Endodermal cell (in vitro differentiated cells): ENCODE results near the gene KCNJ9. TPM values are rescaled to one million over a fixed set of nuclear protein-coding genes. Genes with fewer than 3 reads are reported as not detected.
A peak's percentile ranks its signal among the peaks of the same experiment; 100 is the strongest.

ENCODE experiments used
- DNase-seq: peaks from one replicate; pipeline ENCODE4 v3.0.0-alpha.2; 2017
- H3K27ac ChIP-seq: 2 replicates; pipeline ENCODE4 v1.5.1; 2013; ENCODE audit warnings: mild to moderate bottlenecking, low read depth, low read length, moderate library complexity
- H3K27me3 ChIP-seq: 2 replicates; pipeline ENCODE4 v1.6.1; 2013; ENCODE audit warnings: mild to moderate bottlenecking, low read length, moderate library complexity; ENCODE audit not compliant: insufficient read depth, control insufficient read depth, poor library complexity, severe bottlenecking
- H3K36me3 ChIP-seq: 2 replicates; pipeline ENCODE4 v1.7.0; 2013; ENCODE audit warnings: mild to moderate bottlenecking, low read length, moderate library complexity; ENCODE audit not compliant: control insufficient read depth, insufficient read depth
- H3K4me1 ChIP-seq: one replicate; pipeline ENCODE4 v1.7.0; 2013; ENCODE audit warnings: low read length; ENCODE audit not compliant: control insufficient read depth, insufficient read depth
- H3K4me3 ChIP-seq: 2 replicates; pipeline ENCODE4 v1.5.1; 2013; ENCODE audit warnings: mild to moderate bottlenecking, low read length, moderate library complexity
- H3K9ac ChIP-seq: 2 replicates; pipeline ENCODE4 v1.6.1; 2013; ENCODE audit warnings: mild to moderate bottlenecking, low read length, moderate library complexity; ENCODE audit not compliant: poor library complexity, severe bottlenecking; ENCODE audit errors: extremely low read depth
- H3K9me3 ChIP-seq: 2 replicates; pipeline ENCODE4 v1.6.1; 2013; ENCODE audit warnings: mild to moderate bottlenecking, low read length, moderate library complexity; ENCODE audit not compliant: control insufficient read depth
- H3K27ac Mint-ChIP-seq: 2 replicates; pipeline ENCODE4 v1.8.0; 2020; ENCODE audit warnings: mixed read lengths
- H3K27me3 Mint-ChIP-seq: 2 replicates; pipeline ENCODE4 v1.8.0; 2021; ENCODE audit warnings: mild to moderate bottlenecking, mixed read lengths; ENCODE audit not compliant: insufficient read depth
- H3K36me3 Mint-ChIP-seq: 2 replicates; pipeline ENCODE4 v1.8.0; 2020; ENCODE audit warnings: low read depth, mixed read lengths
- H3K4me1 Mint-ChIP-seq: 2 replicates; pipeline ENCODE4 v1.8.0; 2020; ENCODE audit warnings: mixed read lengths
- H3K4me3 Mint-ChIP-seq: 2 replicates; pipeline ENCODE4 v1.8.0; 2020; ENCODE audit warnings: mild to moderate bottlenecking, moderate library complexity, mixed read lengths
- H3K9me3 Mint-ChIP-seq: 2 replicates; pipeline ENCODE4 v1.8.0; 2020; ENCODE audit warnings: mild to moderate bottlenecking, mixed read lengths
- CTCF ChIP-seq: fragments of 200-600 bp; sonication (generic); conservative IDR thresholded peaks from 2 replicates; pipeline ENCODE4 v1.5.0; 2021; ENCODE audit warnings: antibody characterized with exemption, mild to moderate bottlenecking
- WGBS, 2 experiments: methylation state at CpG; one replicate each; pipeline versions ENCODE4 v1.1.5 to v1.1.7; 2013; ENCODE audit warnings: missing lambda C conversion rate in 2 of 2, mixed read lengths in 1 of 2; ENCODE audit not compliant: insufficient coverage in 1 of 2, insufficient read length in 1 of 2; 5-methylcytosine and 5-hydroxymethylcytosine counted together
- total RNA-seq, 2 donors: library from RNA; stranded (reverse); fragmentation: NEBNext Ultra II Directional in 1 of 2; extraction: Animal tissue kit (Norgen Biotek cat#: 25700) in 1 of 2; gene quantifications; 2 replicates in 1 of 2; 3 replicates in 1 of 2; pipeline ENCODE4 v1.2.1, GENCODE V29; 2021

Gene KCNJ9
- total RNA-seq, 2 donors from 2014 or later = not detected

- no peaks in the 10 kb centered on the region for H3K9me3 Mint-ChIP-seq
- 65 to 68% methylated on average over 3 to 5 of the region's 5 CpGs for WGBS, 2 experiments
Measured at GRCh38 chr1:160097151-160097910, 16.0 kb downstream of the KCNJ9 start.

GRCh38 chr1:160097911-160098851 is 16.8 kb downstream of the KCNJ9 start, which contains the start of gene IGSF8:
IGSF8 (minus strand) TSS chr1:160098619; CDS start chr1:160098472, 147 bp downstream.
- Mint-ChIP-seq H3K4me1 (peaks cover 26% of the 10 kb centered on the region), H3K27ac (peak within 1 kb of the TSS; percentile 86), H3K4me3 (peak within 1 kb of the TSS; percentile 67), H3K27me3 (peaks cover 1% of the 10 kb centered on the region), H3K9me3 (no peaks in the 10 kb centered on the region), H3K36me3 (peaks cover 2% of the 10 kb centered on the region)
- no peaks in the 10 kb centered on the region for H3K27me3 ChIP-seq
- H3K27ac ChIP-seq = no peak within 1 kb of the TSS
- peak within 1 kb of the TSS; percentile 45 for H3K9ac ChIP-seq
- DNase-seq = peak; percentile 99
- H3K4me3 ChIP-seq = peak within 1 kb of the TSS; percentile 83
- WGBS, 2 experiments = 5 to 30% methylated on average over 12 to 64 of the region's 64 CpGs
- H3K9me3 ChIP-seq = no peaks in the 10 kb centered on the region
- H3K36me3 ChIP-seq = no peaks in the 10 kb centered on the region
- peaks cover 4% of the 10 kb centered on the region for H3K4me1 ChIP-seq
- no peak for TF ChIP-seq CTCF

More at GRCh38 chr1:160097151-160097910, 16.0 kb downstream of the KCNJ9 start:
- Histone ChIP-seq H3K4me1 (peaks cover 4% of the 10 kb centered on the region), H3K4me3 (peak overlapping the region; percentile 83), H3K9me3 (no peaks in the 10 kb centered on the region), H3K27me3 (no peaks in the 10 kb centered on the region), H3K36me3 (no peaks in the 10 kb centered on the region), H3K9ac (no peak overlapping the region), H3K27ac (no peak overlapping the region)
- Mint-ChIP-seq H3K27ac (peak overlapping the region; percentile 16), H3K4me1 (peaks cover 26% of the 10 kb centered on the region), H3K4me3 (peak overlapping the region; percentile 67), H3K27me3 (peaks cover 1% of the 10 kb centered on the region), H3K36me3 (peaks cover 5% of the 10 kb centered on the region)
- peak; percentile 63 for DNase-seq
- no peak for TF ChIP-seq CTCF

- WGBS, 2 experiments = 8 to 59% methylated on average over 4 to 40 of the region's 40 CpGs
- H3K27me3 ChIP-seq = no peaks in the 10 kb centered on the region
- Mint-ChIP-seq H3K9me3 (no peaks in the 10 kb centered on the region), H3K27ac (peak overlapping the region; percentile 86), H3K27me3 (peaks cover 1% of the 10 kb centered on the region), H3K4me3 (peak overlapping the region; percentile 67), H3K4me1 (peaks cover 29% of the 10 kb centered on the region), H3K36me3 (no peaks in the 10 kb centered on the region)
- H3K9ac ChIP-seq = no peak overlapping the region
- peak overlapping the region; percentile 72 for H3K4me3 ChIP-seq
- H3K4me1 ChIP-seq = peaks cover 4% of the 10 kb centered on the region
- DNase-seq = peak; percentile 100
- no peak for TF ChIP-seq CTCF
- no peaks in the 10 kb centered on the region for H3K36me3 ChIP-seq
- H3K9me3 ChIP-seq = no peaks in the 10 kb centered on the region
- no peak overlapping the region for H3K27ac ChIP-seq
Measured at GRCh38 chr1:160098852-160099561, 17.7 kb downstream of the KCNJ9 start.
